Ovary (tissue), 3 donors: ENCODE data around the gene CAPN8.

Experiments used
- EP300 ChIP-seq: sonication (generic); formaldehyde crosslinking; IDR thresholded peaks from one replicate; pipeline ENCODE4 v1.6.1; 2017; ENCODE audit warnings: antibody characterized with exemption
- POLR2A ChIP-seq: fragments of 450-650 bp; IDR thresholded peaks from one replicate; pipeline ENCODE4 v1.6.1; 2017; ENCODE audit warnings: antibody characterized with exemption, mild to moderate bottlenecking, moderate library complexity
- TF ChIP-seq, protein P1 (sequence below), 3 donors: fragments of 450-650 bp in 2 of 3; fragments of 200-600 bp in 1 of 3; IDR thresholded peaks; one replicate each; pipeline versions ENCODE4 v1.5.1 to v1.8.0; 2016 to 2022; ENCODE audit warnings: antibody characterized with exemption in 3 of 3, mild to moderate bottlenecking in 1 of 3
- donor health status: DM: no; HTN: no; CAD: no.

DNA sequence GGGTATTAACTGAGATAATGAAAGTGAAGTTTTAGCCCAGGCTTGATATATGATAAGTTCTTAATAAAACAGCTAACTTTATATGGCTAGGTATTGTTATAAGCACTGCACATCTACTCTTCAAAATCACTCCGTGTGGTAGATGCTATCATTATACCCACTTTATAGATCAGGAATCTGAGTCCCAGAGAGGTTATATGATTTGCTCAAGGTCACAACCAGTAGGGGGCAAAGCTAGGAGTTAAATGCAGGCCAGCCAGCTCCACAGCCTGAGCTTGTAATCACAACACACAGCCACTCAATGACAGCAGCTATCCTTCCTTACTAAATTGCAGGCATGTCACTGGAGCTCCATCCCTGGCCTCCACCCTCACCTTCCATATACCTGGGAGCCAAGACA is 115.8 kb downstream of the CAPN8 start:
- TF ChIP-seq, protein P1, sequence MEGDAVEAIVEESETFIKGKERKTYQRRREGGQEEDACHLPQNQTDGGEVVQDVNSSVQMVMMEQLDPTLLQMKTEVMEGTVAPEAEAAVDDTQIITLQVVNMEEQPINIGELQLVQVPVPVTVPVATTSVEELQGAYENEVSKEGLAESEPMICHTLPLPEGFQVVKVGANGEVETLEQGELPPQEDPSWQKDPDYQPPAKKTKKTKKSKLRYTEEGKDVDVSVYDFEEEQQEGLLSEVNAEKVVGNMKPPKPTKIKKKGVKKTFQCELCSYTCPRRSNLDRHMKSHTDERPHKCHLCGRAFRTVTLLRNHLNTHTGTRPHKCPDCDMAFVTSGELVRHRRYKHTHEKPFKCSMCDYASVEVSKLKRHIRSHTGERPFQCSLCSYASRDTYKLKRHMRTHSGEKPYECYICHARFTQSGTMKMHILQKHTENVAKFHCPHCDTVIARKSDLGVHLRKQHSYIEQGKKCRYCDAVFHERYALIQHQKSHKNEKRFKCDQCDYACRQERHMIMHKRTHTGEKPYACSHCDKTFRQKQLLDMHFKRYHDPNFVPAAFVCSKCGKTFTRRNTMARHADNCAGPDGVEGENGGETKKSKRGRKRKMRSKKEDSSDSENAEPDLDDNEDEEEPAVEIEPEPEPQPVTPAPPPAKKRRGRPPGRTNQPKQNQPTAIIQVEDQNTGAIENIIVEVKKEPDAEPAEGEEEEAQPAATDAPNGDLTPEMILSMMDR (IDR thresholded peaks at IDR 0.05) = no peak
- no peak for TF ChIP-seq POLR2A
- no peak for TF ChIP-seq EP300
